WTC11 (cell line): ENCODE results near the gene IRF2BP1. TPM values are rescaled to one million over a fixed set of nuclear protein-coding genes. Genes with fewer than 3 reads are reported as not detected.

ENCODE experiments used
- ATAC-seq: fragments of 200-7000 bp; cut with Tn5 transposase; 2 replicates; pipeline ENCODE4 v1.10.0; 2021; ENCODE audit warnings: mild to moderate bottlenecking, moderate library complexity
- CTCF ChIA-PET: fragments of 300-600 bp; sonication (Branson Sonifier 250); formaldehyde crosslinking; loops from one replicate; lab custom pipeline; 2021; ENCODE audit warnings: antibody characterized with exemption; lab: Charles Lee
- POLR2A ChIA-PET: fragments of 350-600 bp; sonication (Branson Sonifier 250); formaldehyde crosslinking; loops from one replicate; lab custom pipeline; 2021; ENCODE audit warnings: antibody characterized with exemption; lab: Charles Lee
- DNase-seq: peaks from one replicate; pipeline ENCODE4 v3.0.0; 2021; ENCODE audit warnings: low spot score
- H3K27ac Mint-ChIP-seq: 2 replicates; pipeline ENCODE4 v1.8.0; 2021; ENCODE audit warnings: mixed read lengths
- H3K27me3 Mint-ChIP-seq: 2 replicates; pipeline ENCODE4 v1.8.0; 2021; ENCODE audit warnings: low read depth, mild to moderate bottlenecking, moderate library complexity, mixed read lengths
- H3K36me3 Mint-ChIP-seq: 2 replicates; pipeline ENCODE4 v1.8.0; 2021; ENCODE audit warnings: mixed read lengths
- H3K4me1 Mint-ChIP-seq: 2 replicates; pipeline ENCODE4 v1.8.0; 2022; ENCODE audit warnings: mixed read lengths
- H3K4me3 Mint-ChIP-seq: 2 replicates; pipeline ENCODE4 v1.8.0; 2021; ENCODE audit warnings: mild to moderate bottlenecking, moderate library complexity, mixed read lengths
- H3K9me3 Mint-ChIP-seq: 2 replicates; pipeline ENCODE4 v1.8.0; 2021; ENCODE audit warnings: mixed read lengths
- ATF2 ChIP-seq: sonication (generic); formaldehyde crosslinking; IDR thresholded peaks from 2 replicates; pipeline ENCODE4 v1.8.1; 2022; ENCODE audit warnings: low read depth, missing genetic modification reagents, borderline replicate concordance
- CREB1 ChIP-seq: sonication (generic); formaldehyde crosslinking; IDR thresholded peaks from 2 replicates; pipeline ENCODE4 v1.8.0; 2023; ENCODE audit warnings: mild to moderate bottlenecking, missing genetic modification reagents
- EMX1 ChIP-seq: fragments of 250-450 bp; sonication (Bioruptor Pico); IDR thresholded peaks from 2 replicates; pipeline ENCODE4 v1.8.0; 2021; ENCODE audit warnings: mild to moderate bottlenecking
- FOXK1 ChIP-seq: sonication (generic); formaldehyde crosslinking; IDR thresholded peaks from 2 replicates; pipeline ENCODE4 v1.8.0; 2022; ENCODE audit warnings: mild to moderate bottlenecking, moderate library complexity, missing genetic modification reagents
- FOXP1 ChIP-seq: sonication (generic); formaldehyde crosslinking; IDR thresholded peaks from 2 replicates; pipeline ENCODE4 v1.8.0; 2022; ENCODE audit warnings: missing genetic modification reagents, mild to moderate bottlenecking, moderate library complexity, borderline replicate concordance
- GABPB1 ChIP-seq: sonication (generic); formaldehyde crosslinking; IDR thresholded peaks from 2 replicates; pipeline ENCODE4 v1.8.1; 2023; ENCODE audit warnings: mild to moderate bottlenecking, missing genetic modification reagents
- GRHL2 ChIP-seq: fragments of 250-450 bp; sonication (Bioruptor Pico); IDR thresholded peaks from 2 replicates; pipeline ENCODE4 v1.8.0; 2022; ENCODE audit warnings: mild to moderate bottlenecking, moderate library complexity; ENCODE audit not compliant: insufficient replicate concordance, severe bottlenecking
- GTF2I ChIP-seq: fragments of 250-450 bp; sonication (Bioruptor Pico); conservative IDR thresholded peaks from 2 replicates; pipeline ENCODE4 v1.4.0; 2021; ENCODE audit warnings: mild to moderate bottlenecking
- IRF2 ChIP-seq: sonication (generic); formaldehyde crosslinking; IDR thresholded peaks from 2 replicates; pipeline ENCODE4 v1.8.0; 2022; ENCODE audit warnings: low read depth, missing genetic modification reagents, borderline replicate concordance
- MLX ChIP-seq: sonication (generic); formaldehyde crosslinking; IDR thresholded peaks from 2 replicates; pipeline ENCODE4 v1.8.1; 2023; ENCODE audit warnings: mild to moderate bottlenecking, missing genetic modification reagents, moderate library complexity
- NFATC4 ChIP-seq: fragments of 250-450 bp; sonication (Bioruptor Pico); IDR thresholded peaks from 2 replicates; pipeline ENCODE4 v1.9.0; 2021; ENCODE audit warnings: mild to moderate bottlenecking
- NR1H2 ChIP-seq: sonication (generic); formaldehyde crosslinking; IDR thresholded peaks from 2 replicates; pipeline ENCODE4 v1.9.0; 2021; ENCODE audit warnings: mild to moderate bottlenecking, moderate library complexity, missing genetic modification reagents
- OVOL2 ChIP-seq: fragments of 250-450 bp; sonication (Bioruptor Pico); IDR thresholded peaks from 2 replicates; pipeline ENCODE4 v1.9.0; 2021; ENCODE audit warnings: mild to moderate bottlenecking, borderline replicate concordance
- SMAD3 ChIP-seq: sonication (generic); formaldehyde crosslinking; IDR thresholded peaks from 2 replicates; pipeline ENCODE4 v1.8.0; 2022; ENCODE audit warnings: missing genetic modification reagents, mild to moderate bottlenecking, borderline replicate concordance
- SMAD4 ChIP-seq: sonication (generic); formaldehyde crosslinking; IDR thresholded peaks from 2 replicates; pipeline ENCODE4 v1.8.0; 2022; ENCODE audit warnings: mild to moderate bottlenecking, missing genetic modification reagents
- TEAD4 ChIP-seq: sonication (generic); formaldehyde crosslinking; IDR thresholded peaks from 2 replicates; pipeline ENCODE4 v1.8.0; 2022; ENCODE audit warnings: mild to moderate bottlenecking, missing genetic modification reagents
- ZBTB21 ChIP-seq: sonication (generic); formaldehyde crosslinking; IDR thresholded peaks from 2 replicates; pipeline ENCODE4 v1.8.1; 2023; ENCODE audit warnings: mild to moderate bottlenecking, missing genetic modification reagents, borderline replicate concordance
- ZNF232 ChIP-seq: sonication (generic); formaldehyde crosslinking; IDR thresholded peaks from 2 replicates; pipeline ENCODE4 v1.8.0; 2022; ENCODE audit warnings: mild to moderate bottlenecking, missing genetic modification reagents
- ZNF263 ChIP-seq: sonication (generic); formaldehyde crosslinking; IDR thresholded peaks from 2 replicates; pipeline ENCODE4 v1.8.1; 2022; ENCODE audit warnings: low read depth, mild to moderate bottlenecking, moderate library complexity, missing genetic modification reagents
- ZNF425 ChIP-seq: fragments of 250-450 bp; sonication (Bioruptor Pico); conservative IDR thresholded peaks from 2 replicates; pipeline ENCODE4 v1.9.0; 2021; ENCODE audit warnings: mild to moderate bottlenecking
- total RNA-seq: library from RNA; stranded (reverse); gene quantifications from 3 replicates; pipeline ENCODE4 v1.2.3, GENCODE V29; 2021
- TF ChIP-seq, protein P1 (sequence below): sonication (generic); formaldehyde crosslinking; IDR thresholded peaks from 2 replicates; pipeline ENCODE4 v1.8.1; 2023; ENCODE audit warnings: mild to moderate bottlenecking, missing genetic modification reagents, moderate library complexity
- TF ChIP-seq, protein P2 (sequence below): sonication (generic); formaldehyde crosslinking; IDR thresholded peaks from 2 replicates; pipeline ENCODE4 v1.8.1; 2023; ENCODE audit warnings: mild to moderate bottlenecking, missing genetic modification reagents
- TF ChIP-seq, protein P3 (sequence below): fragments of 250-450 bp; sonication (Bioruptor Pico); IDR thresholded peaks from 2 replicates; pipeline ENCODE4 v1.9.0; 2021; ENCODE audit warnings: mild to moderate bottlenecking, borderline replicate concordance

IRF2BP1 gene
- total RNA-seq, 1 experiment from 2014 or later = 30.3 TPM

DNA sequence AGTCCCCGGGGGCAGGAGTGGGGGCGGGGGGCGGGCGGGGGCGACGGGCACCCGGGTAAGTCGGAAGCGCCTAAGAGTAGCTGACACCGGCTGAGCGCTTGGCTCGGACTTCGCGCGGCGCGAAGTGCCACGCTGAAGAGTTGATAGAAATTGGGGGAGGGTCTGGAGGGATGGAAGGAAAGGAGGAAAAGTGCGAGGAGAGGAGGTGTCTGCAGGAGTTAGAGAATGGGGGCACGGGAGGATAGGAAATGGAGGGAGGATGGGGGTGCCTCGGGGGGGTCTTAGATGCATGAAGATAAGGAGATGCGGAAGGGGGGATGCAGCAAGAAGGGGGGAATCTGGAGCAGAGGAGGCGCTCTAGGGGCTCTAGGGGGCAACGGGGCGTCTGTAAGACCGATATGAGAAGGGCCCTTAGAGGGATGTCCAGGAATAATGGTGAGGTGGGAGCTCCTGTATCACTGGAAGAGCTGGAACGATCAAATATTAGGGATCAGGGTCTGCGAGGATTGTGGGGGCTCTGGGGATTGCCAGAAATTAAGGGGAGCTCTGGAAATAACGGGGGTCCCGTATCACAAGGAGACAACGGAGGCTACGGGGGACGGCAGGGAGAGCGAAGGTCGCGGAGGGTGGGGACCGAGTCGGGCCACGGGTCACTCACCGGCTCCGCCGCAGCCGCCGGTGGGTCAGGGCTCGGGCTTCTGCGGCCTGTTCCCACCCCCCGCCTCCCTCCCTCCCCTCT lies 16.1 kb upstream of the IRF2BP1 start, which contains the start of gene MYPOP:
TSS of gene MYPOP (minus strand) at position 702 of the 739 bp plus-strand sequence. CDS start 840 bp downstream, outside the sequence.
- H3K27ac Mint-ChIP-seq = peak within 1 kb of the TSS; percentile 57; the same call in 1 of the 2 replicates
- DNase-seq (no peak), ATAC-seq (no peak)
- TF ChIP-seq IRF2 (CRISPR knock-in tag) = no peak
- TF ChIP-seq, protein P1, sequence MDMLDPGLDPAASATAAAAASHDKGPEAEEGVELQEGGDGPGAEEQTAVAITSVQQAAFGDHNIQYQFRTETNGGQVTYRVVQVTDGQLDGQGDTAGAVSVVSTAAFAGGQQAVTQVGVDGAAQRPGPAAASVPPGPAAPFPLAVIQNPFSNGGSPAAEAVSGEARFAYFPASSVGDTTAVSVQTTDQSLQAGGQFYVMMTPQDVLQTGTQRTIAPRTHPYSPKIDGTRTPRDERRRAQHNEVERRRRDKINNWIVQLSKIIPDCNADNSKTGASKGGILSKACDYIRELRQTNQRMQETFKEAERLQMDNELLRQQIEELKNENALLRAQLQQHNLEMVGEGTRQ (CRISPR knock-in tag) = no peak
- peaks cover 12% of the 10 kb centered on the region for H3K4me1 Mint-ChIP-seq
- ChIA-PET CTCF (interaction anchor here (0.6 to 4.1 kb wide), 28 partner anchors 9 to 459 kb away, joined by 3 to 41 read pairs (median 5); partner anchors contain the start of genes CCDC61, FOXA3, IRF2BP1 and QPCTL), POLR2A (interaction anchor here (0.9 to 2.0 kb wide), 6 partner anchors 16 to 113 kb away, joined by 4 to 14 read pairs (median 6); partner anchors contain the start of genes FOXA3, IRF2BP1 and SYMPK)
- H3K27me3 Mint-ChIP-seq = peaks cover 25% of the 10 kb centered on the region
- peak within 1 kb of the TSS; percentile 91 for H3K4me3 Mint-ChIP-seq
- H3K36me3 Mint-ChIP-seq = peaks cover 25% of the 10 kb centered on the region
- H3K9me3 Mint-ChIP-seq = no peaks in the 10 kb centered on the region

GRCh38 chr19:45901432-45901911 lies 15.5 kb upstream of the IRF2BP1 start:
- DNase-seq = peak; percentile 38
- CTCF ChIA-PET = interaction anchor here (0.6 to 4.1 kb wide), 18 partner anchors 9 to 460 kb away, joined by 3 to 41 read pairs (median 5); partner anchors contain the start of genes FOXA3, IRF2BP1, SIX5 and SYMPK
- H3K36me3 Mint-ChIP-seq = peaks cover 25% of the 10 kb centered on the region
- POLR2A ChIA-PET = interaction anchor here (1.5 to 1.9 kb wide), 2 partner anchors 37 to 114 kb away, joined by 4 to 6 read pairs; partner anchors contain the start of gene FOXA3
- H3K4me3 Mint-ChIP-seq = peak overlapping the region; percentile 65
- no peak for ATAC-seq
- H3K27me3 Mint-ChIP-seq = peaks cover 25% of the 10 kb centered on the region
- H3K27ac Mint-ChIP-seq = no peak overlapping the region
- no peaks in the 10 kb centered on the region for H3K9me3 Mint-ChIP-seq
- H3K4me1 Mint-ChIP-seq = peaks cover 12% of the 10 kb centered on the region
- TF ChIP-seq ZBTB21 (no peak), ZNF263 (no peak), ZNF232 (no peak), NR1H2 (CRISPR knock-in tag) (no peak), GTF2I (no peak), FOXP1 (no peak), TEAD4 (CRISPR knock-in tag) (no peak), ZNF425 (CRISPR knock-in tag) (no peak), SMAD4 (CRISPR knock-in tag) (no peak), CREB1 (CRISPR knock-in tag) (no peak), SMAD3 (no peak), MLX (no peak), ATF2 (CRISPR knock-in tag) (no peak), FOXK1 (CRISPR knock-in tag) (peak; percentile 41; the same call in 1 of the 2 replicates), NFATC4 (CRISPR knock-in tag) (no peak), GRHL2 (CRISPR knock-in tag) (no peak), GABPB1 (CRISPR knock-in tag) (no peak), EMX1 (no peak), OVOL2 (no peak)
- TF ChIP-seq, protein P2, sequence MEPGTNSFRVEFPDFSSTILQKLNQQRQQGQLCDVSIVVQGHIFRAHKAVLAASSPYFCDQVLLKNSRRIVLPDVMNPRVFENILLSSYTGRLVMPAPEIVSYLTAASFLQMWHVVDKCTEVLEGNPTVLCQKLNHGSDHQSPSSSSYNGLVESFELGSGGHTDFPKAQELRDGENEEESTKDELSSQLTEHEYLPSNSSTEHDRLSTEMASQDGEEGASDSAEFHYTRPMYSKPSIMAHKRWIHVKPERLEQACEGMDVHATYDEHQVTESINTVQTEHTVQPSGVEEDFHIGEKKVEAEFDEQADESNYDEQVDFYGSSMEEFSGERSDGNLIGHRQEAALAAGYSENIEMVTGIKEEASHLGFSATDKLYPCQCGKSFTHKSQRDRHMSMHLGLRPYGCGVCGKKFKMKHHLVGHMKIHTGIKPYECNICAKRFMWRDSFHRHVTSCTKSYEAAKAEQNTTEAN (CRISPR knock-in tag) = no peak
- TF ChIP-seq, protein P3, sequence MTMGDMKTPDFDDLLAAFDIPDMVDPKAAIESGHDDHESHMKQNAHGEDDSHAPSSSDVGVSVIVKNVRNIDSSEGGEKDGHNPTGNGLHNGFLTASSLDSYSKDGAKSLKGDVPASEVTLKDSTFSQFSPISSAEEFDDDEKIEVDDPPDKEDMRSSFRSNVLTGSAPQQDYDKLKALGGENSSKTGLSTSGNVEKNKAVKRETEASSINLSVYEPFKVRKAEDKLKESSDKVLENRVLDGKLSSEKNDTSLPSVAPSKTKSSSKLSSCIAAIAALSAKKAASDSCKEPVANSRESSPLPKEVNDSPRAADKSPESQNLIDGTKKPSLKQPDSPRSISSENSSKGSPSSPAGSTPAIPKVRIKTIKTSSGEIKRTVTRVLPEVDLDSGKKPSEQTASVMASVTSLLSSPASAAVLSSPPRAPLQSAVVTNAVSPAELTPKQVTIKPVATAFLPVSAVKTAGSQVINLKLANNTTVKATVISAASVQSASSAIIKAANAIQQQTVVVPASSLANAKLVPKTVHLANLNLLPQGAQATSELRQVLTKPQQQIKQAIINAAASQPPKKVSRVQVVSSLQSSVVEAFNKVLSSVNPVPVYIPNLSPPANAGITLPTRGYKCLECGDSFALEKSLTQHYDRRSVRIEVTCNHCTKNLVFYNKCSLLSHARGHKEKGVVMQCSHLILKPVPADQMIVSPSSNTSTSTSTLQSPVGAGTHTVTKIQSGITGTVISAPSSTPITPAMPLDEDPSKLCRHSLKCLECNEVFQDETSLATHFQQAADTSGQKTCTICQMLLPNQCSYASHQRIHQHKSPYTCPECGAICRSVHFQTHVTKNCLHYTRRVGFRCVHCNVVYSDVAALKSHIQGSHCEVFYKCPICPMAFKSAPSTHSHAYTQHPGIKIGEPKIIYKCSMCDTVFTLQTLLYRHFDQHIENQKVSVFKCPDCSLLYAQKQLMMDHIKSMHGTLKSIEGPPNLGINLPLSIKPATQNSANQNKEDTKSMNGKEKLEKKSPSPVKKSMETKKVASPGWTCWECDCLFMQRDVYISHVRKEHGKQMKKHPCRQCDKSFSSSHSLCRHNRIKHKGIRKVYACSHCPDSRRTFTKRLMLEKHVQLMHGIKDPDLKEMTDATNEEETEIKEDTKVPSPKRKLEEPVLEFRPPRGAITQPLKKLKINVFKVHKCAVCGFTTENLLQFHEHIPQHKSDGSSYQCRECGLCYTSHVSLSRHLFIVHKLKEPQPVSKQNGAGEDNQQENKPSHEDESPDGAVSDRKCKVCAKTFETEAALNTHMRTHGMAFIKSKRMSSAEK = no peak
